ENCODE results near the gene LCE7A. TPM values are rescaled to one million over a fixed set of nuclear protein-coding genes. Genes with fewer than 3 reads are reported as not detected.

LCE7A gene, protein sequence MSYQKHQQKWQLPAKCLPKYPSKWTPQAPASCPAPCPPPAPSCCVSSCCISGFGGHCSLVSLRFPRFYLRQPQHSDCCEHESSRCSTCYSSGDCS
- not detected for polyA plus RNA-seq (ENCODE audit: insufficient read length in 3 of 3)
- long read RNA-seq, donor 1: 0 reads
- long read RNA-seq, donor 2: 0 reads
- long read RNA-seq, donor 3: 0 reads
- long read RNA-seq, donor 4: 0 reads
- long read RNA-seq, donor 5: 0 reads
- long read RNA-seq, donor 6: 0 reads
- long read RNA-seq, donor 7: 0 reads
- long read RNA-seq, donor 8: 0 reads
- long read RNA-seq, donor 9: 0 reads
- long read RNA-seq, donor 10: 0 reads
- long read RNA-seq, donor 11: 0 reads
- long read RNA-seq, donor 12: 0 reads
- long read RNA-seq, donor 13: 0 reads
- long read RNA-seq, donor 14: 0 reads
- long read RNA-seq, donor 15: 0 reads
- long read RNA-seq, donor 16: 0 reads

DNA sequence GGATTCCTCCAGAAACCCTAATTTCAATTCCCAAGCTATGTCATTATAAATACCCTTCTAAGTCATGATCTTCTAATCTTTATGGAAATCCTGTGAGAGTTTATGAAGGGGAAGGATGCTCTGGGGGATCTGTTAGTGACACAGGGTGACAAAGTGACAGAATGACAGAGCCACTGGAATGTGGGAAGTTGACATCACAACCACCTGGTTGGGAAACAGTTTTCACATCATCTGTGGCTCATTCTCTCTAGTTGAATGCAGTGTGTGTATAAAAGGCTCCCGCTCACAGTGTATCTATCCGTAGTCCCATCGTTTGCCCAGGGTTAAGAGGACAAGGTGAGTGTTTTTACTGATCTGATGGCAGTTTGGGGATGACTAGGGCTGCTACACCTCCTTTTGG lies at the start of gene LCE7A:
LCE7A (plus strand) TSS at position 301 of the 400 bp plus-strand sequence. CDS start 702 bp downstream, outside the sequence.
- DNase-seq (ENCODE audit: extremely low read depth in 1 of 11, low read depth in 9 of 11, low spot score in 4 of 11): no peak

DNA sequence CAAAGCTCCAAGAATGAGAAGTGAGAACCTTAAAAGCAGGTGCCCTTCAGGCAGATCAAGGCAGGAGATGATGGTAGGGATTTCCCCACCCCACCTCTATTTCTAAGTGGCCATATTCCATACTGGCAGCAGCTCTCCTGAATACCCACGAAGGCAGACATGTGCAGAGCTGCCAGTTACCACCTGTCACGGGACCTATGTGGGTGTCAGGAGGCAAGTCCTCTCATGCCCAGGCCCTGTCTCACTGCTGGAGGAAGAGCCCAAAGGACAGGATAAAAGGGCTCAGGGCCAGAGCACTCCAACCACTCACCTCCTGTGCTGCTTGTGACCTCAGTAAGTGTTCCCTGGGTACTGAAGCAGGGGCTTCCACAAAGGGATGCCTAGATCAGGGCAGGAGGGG lies 48.7 kb upstream of the LCE7A start:
- DNase-seq (ENCODE audit: extremely low read depth in 1 of 11, low read depth in 9 of 11, low spot score in 4 of 11): no peak

DNA sequence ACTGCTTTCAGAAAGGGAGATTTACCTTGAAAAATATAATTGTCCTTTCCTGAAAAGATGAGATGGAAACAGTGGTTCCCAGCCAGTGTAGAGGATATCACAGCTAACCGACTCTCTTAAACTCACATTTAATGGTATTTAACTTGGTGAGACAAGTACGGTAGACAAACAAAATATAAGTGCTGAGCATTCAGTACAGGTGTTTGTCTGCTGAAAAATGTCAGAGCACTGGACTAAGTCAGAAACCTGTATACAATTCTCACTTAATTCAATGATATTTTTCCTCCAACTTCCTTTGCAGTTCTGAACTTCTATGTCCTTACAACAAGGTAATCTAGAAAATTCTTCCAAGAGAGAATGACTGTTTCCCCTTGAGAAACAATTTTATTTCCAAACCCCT lies 48.1 kb upstream of the LCE7A start, which contains the start of gene LCE1B:
LCE1B (plus strand) TSS at position 301 of the 400 bp plus-strand sequence. CDS start 476 bp downstream, outside the sequence.
- DNase-seq (ENCODE audit: extremely low read depth in 1 of 11, low read depth in 9 of 11, low spot score in 4 of 11): no peak

DNA sequence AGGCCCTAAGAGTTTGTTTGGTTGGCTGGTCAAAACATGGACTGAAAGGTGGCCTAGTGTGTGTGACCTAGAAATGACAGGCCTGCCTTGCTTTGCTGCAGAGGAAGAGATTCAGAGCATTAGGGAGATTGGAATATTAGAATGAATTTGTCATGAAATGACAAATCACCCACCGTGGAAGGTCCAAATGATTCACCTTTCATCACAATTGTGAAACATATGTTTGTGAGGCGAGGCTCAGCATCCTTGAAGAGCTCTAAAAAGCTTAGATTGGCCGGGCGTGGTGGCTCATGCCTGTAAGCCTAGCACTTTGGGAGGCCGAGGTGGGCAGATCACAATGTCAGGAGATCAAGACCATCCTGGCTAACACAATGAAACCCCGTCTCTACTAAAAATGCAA lies 42.5 kb upstream of the LCE7A start:
- no peak for DNase-seq (ENCODE audit: extremely low read depth in 1 of 11, low read depth in 9 of 11, low spot score in 4 of 11)

DNA sequence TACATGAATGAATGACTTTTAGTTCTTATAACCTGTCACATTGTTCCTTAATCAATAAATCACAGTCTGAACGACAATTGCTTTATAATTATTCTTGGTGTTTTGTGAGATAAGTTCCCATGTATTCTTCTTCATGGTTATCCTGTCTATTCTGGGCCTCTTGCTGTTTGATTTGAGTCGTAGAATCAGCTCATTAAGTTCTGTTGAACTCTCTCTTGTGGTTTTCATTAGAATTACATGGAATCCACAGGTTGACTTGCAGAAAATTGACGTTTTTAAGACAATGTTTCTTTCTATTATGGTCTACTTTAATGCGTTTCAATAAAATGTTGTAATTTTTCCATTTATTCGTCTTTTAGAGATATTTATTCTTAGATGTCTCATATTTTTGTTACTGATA lies 36.5 kb upstream of the LCE7A start:
- no peak for DNase-seq (ENCODE audit: extremely low read depth in 1 of 11, low read depth in 9 of 11, low spot score in 4 of 11)

DNA sequence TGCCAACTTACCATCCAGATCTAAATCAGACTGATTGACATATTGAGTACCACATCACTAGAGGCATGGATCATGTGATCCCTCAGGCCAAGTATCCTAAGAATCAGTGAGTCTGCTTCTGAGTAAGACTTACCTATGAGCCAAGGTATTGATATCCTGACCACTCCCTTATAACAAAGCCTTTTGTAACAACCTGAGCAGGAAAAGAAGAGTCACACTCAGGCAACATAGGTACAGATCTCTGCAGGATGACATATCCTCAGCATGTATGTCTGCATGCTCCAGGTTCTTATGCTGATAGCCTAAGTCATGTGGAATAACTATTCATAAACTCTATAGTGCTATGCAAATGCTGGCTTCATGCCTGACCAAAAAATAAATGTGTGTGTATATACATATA lies 34.8 kb upstream of the LCE7A start:
- no peak for DNase-seq (ENCODE audit: extremely low read depth in 1 of 11, low read depth in 9 of 11, low spot score in 4 of 11)

DNA sequence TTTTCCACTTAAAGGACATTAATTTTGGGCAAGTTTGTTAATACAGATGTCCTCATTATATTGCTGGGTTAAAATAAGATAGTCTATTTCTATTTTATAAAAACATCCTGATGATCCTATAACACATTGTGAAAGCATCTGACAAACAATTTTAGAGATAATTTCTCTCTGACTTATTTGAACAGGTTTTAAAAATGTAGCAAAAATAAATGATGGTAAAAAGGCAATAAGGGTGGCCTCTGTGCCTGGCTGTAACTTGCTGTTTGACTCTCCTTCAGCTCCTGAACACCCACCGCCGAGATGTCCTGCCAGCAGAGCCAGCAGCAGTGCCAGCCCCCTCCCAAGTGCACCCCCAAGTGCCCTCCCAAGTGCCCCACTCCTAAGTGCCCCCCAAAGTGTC lies 32.6 kb upstream of the LCE7A start, which contains the start of gene LCE1A:
LCE1A (plus strand) TSS at position 301 of the 400 bp plus-strand sequence; CDS start at position 301, 0 bp downstream.
- no peak for DNase-seq (ENCODE audit: extremely low read depth in 1 of 11, low read depth in 9 of 11, low spot score in 4 of 11)

DNA sequence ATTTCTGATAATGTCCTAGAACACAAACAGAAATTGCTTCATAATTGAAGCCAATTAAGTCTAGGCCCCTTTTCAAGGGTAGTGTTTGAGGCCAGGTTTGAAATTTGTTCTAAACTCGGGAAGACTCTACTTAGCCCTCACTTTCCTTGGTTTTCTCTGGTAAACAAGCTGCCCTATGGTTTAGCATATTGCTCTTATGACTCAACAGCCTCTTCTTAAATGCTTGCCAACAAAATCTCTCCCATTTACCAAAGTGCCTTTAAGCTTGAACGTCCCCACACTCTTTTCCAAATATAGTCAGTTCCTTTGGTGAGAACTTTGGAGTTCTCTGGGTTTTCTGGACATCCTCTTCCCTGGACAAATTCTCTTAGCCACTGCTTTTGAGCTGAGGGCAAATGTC lies 22.9 kb upstream of the LCE7A start:
- no peak for DNase-seq (ENCODE audit: extremely low read depth in 1 of 11, low read depth in 9 of 11, low spot score in 4 of 11)

DNA sequence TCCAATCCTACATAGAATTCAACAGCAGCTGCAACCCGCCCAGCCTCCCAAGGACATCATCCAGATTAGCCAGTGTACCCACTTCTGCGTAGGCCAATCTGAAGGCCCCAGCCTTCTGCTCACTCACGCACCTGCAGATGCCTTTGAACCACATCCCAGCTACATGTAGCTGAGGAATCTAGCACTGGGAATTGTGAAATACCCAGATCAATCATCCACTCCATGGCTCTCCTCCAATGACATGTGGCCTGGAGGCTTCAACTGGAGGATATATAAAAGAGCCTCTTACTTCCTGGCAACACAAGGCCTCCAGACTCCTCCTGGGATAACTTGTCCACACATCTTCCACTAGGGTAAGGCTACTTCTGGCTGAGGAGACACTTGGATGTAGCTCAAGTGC lies 17.2 kb upstream of the LCE7A start, which contains the start of gene LCE6A:
LCE6A (plus strand) TSS at position 301 of the 400 bp plus-strand sequence. CDS start 665 bp downstream, outside the sequence.
- DNase-seq (ENCODE audit: extremely low read depth in 1 of 11, low read depth in 9 of 11, low spot score in 4 of 11): no peak

DNA sequence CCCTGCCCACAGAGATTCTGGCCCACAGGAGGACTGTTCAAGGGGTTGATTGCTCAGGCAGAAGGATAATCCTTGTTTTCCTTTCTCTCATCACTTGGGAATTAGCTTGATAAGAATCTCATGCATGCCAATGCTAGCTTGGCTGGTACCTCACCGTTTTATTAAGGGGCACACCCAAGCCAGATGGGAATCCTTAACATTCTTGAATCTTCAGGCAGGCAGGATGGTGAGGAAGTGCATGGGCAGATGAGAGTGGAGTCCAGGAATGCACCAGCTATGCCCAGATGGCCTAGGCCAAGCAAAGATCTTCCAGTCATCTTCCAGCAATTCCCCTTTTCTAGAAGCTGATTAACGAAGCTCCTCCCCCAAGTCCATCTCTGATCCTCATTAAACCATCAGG lies 4.1 kb upstream of the LCE7A start:
- no peak for DNase-seq (ENCODE audit: extremely low read depth in 1 of 11, low read depth in 9 of 11, low spot score in 4 of 11)

DNA sequence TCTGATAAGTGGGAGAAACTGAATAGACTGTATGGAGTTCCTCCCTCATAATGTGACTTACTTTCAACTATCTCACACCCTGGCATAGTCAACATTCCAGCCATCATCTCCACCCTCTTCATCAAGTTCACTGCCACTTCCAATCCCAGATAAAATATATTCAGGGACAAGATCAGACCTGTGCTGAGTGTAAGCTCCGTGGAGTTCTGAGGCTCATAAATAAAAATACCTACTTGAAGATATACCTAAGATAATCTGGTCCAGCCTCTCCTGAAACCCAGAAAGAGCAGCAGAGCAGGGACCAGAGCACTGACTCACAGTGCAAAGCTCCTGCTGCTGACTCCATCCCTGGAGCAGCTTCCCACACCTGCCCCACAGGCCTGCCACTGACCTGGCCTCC lies 1.7 kb upstream of the LCE7A start:
- no peak for DNase-seq (ENCODE audit: extremely low read depth in 1 of 11, low read depth in 9 of 11, low spot score in 4 of 11)

DNA sequence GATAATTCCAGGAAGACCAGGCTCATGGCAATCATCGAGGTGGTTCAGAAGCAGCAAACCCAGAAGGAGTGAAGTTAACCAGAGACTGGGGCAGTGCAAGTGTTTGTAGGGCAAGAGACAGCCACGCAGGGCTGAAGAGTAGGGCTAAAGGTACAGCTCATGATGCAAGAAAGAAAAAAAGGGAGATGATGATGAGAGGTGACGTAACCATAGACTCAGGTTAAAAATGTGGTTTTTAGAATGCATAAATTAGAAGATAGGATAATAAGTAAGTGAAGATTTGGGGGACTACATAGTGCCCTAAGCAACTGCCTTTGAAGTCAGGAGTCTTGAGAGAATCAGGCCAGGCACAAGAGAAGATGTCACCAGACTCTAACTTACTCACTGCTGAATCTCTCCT lies 333 bp downstream of the LCE7A start:
- no peak for DNase-seq (ENCODE audit: extremely low read depth in 1 of 11, low read depth in 9 of 11, low spot score in 4 of 11)

DNA sequence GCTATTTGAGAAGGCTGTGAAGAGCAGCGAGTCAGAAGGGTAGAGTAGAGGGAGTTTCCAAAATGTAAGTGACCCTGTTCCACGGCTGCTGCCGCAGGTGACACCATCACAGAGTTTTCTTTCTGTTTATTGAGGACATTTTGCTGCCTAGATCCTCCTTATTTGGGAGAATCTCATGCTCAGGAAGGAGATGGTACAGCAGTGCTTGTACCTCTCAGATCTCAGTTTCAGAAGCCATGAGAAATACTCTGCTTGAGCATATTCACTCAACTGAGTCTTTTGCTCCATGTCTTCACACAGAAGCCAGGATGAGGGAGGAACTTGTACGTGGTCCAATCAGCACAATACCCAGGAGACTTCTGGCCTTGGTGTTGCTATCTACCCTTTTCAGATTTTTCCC lies 1.6 kb downstream of the LCE7A start:
- no peak for DNase-seq (ENCODE audit: extremely low read depth in 1 of 11, low read depth in 9 of 11, low spot score in 4 of 11)

DNA sequence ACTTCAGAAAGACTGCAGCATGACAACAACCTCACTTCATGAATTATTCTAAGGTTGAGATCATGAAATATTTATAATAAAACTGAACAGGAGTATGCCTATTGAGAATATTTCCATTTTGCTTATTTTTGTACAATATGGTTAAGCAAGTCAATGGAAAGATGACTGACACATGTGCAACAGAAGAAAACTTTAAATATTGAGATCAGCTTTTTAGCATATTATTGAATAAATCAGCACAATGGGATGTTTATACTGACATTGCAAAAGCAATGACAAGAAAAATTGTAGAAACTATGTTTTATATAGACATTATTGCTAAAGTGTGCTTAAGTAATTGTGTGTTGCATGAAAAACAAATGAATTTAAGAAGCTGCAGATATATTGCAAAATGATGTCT lies 4.6 kb downstream of the LCE7A start:
- DNase-seq (ENCODE audit: extremely low read depth in 1 of 11, low read depth in 9 of 11, low spot score in 4 of 11): no peak

DNA sequence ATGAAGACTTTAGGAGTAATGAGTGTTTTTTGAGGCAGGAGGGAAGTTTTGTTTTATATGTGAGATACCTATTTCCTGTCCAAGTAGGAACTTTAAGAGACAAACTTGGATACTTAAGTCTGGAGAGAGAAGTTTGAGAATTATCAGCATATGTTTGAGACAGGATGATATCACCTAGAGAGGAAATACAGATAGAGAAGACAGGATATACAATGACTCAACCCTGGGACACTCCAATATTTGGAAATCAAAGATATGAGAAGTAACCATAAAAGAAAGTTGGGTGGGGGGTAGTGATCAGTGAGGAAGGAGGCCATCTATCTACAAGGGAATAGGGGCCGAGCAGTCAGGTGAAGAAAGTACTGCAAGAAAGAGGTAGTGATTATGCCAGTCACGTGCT lies 6.5 kb downstream of the LCE7A start:
- DNase-seq (ENCODE audit: extremely low read depth in 1 of 11, low read depth in 9 of 11, low spot score in 4 of 11): no peak

DNA sequence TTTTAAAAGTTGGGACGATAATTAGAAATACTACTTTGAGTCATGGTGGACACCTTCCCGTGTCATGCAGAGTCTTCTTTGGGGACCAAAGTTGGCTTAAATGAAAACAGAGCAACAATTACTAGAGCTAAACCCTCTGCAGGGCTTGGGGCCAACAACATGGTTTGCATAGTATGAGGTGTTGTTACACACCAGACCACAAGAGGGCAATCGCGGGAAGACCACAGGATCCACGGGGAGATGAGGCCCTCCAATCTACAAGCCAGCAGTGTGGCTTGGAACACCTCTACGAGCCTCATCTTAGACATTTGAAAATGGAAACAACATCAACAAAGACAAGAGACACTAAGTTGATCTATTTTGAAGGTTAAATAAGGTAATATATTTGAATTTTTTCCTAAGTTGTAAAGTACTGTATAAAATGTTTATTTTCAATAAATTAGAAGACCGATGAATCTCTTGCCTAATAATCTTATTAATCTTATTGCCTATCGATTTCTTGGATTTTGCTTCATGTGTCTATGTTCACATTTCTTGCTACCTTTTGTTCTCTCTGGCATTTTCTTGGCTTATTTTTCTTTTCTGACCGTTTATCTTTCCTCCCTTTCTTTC lies 10.1 kb downstream of the LCE7A start:
- peak; percentile 17 to 58 (median 43) for DNase-seq (ENCODE audit: extremely low read depth in 1 of 11, low read depth in 9 of 11, low spot score in 4 of 11)

DNA sequence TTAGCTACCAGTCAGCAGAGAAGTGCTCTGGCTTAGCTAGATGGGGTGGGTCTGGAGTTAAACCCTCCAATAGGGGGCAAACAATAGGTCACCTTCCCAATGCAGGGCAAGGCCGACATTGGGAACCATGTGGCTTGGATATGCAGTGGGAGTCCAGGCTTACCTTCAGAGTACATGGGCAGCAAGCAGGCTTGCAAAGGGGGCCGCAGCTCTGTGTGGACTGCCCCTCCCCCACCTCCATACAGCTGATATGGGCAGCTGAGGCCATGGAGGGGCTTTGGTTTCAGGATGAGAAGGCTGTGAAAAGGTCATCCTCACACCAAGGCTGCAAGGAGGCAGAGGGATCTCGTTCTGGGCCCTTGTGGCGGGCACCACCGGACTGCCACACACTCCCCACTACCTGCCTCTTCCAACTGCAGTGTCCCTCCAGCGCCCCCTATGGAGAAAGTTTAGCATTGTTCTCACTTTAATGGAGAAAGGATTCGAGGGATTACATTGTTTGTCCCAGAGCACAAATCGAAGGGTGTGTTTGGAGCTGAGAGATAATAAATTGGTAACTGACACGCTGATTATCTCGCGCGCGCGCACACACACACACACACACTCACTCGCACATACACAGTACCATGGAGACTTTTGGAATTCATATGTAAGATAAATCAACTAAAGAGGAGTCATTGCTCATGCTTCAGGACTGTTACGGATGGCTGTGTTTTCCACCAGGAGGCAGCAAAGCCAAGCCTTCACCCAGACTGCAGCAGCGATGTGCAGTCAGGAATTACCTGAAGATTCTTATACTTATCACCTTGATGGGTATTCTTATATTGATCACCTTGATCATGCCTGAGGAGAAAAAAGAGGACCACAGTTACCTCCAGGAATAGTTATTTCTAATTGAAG lies 11.3 kb downstream of the LCE7A start:
- DNase-seq (ENCODE audit: extremely low read depth in 1 of 11, low read depth in 9 of 11, low spot score in 4 of 11): peak in 3 of 11 donors; percentile 1 to 9 (median 8)

DNA sequence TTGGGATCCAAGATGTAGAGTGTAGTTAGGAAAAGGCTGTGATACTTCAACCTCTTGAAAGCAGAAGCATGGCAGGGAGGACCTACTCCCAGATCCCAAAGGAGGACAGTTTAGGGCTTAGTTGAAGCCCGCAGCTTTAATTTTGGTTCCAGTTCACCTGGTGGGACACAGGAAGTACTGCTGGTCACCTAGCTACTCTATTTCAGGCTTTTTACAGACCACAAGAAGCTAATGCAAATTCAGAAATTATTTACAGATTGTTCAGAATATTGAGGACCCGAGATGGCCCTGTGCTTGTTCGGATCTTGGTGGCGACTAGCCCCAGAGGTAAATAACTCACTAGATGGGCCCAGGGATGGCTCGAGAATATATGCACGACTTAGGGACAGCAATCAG lies 11.9 kb downstream of the LCE7A start:
- no peak for DNase-seq (ENCODE audit: extremely low read depth in 1 of 11, low read depth in 9 of 11, low spot score in 4 of 11)

DNA sequence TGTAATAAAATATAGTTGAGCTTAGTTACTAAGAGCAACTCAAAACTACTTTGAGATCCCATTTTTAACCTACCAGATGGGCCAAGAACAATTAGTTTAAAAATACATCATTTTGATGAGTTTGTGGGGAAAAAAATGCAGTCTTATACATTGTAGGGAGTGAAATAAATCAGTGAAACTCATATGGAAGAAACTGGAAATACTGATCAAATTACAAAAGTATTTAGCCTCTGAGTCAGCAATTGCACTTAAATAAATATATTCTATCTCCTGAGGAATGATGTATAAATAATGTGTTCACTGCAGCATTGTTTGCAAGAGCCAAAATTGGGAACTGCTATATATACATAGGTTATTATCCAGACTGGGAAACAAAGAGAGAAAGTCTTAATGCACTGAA lies 13.7 kb downstream of the LCE7A start:
- DNase-seq (ENCODE audit: extremely low read depth in 1 of 11, low read depth in 9 of 11, low spot score in 4 of 11): no peak
